Lower leg skin (tissue), 3 donors: ENCODE results near the gene NMT1.

ENCODE experiments used
- POLR2A ChIP-seq, 2 donors: fragments of 450-650 bp; IDR thresholded peaks; one replicate each; pipeline ENCODE4 v1.6.1; 2016 to 2017; ENCODE audit warnings: antibody characterized with exemption in 2 of 2, mild to moderate bottlenecking in 1 of 2, moderate library complexity in 1 of 2
- TF ChIP-seq, protein P1 (sequence below), 3 donors: fragments of 450-650 bp; IDR thresholded peaks; one replicate each; pipeline ENCODE4 v1.5.1; 2016; ENCODE audit warnings: antibody characterized with exemption in 3 of 3, mild to moderate bottlenecking in 3 of 3, moderate library complexity in 2 of 3

DNA sequence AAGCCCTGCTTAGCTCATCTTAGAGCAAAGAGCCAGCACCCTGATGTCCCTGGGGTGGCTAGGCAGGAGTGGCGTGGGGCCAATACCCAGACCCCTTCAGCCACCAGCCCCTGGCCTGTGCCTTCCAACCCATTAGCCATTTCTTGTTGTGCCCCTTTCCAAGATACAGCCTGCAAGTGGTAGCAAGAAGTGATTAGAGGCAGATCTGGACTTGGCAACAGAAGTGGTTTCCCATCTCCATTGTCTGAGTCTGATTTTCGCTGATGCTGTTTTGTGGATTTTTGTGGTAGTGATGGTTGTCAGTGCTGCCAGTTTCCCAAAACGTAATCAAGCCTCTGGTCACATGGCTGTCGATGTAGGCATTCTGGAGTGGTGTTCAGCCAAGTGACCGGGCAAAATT is 45.5 kb downstream of the NMT1 start:
- no peak for TF ChIP-seq POLR2A (IDR thresholded peaks at IDR 0.05)
- TF ChIP-seq, protein P1, sequence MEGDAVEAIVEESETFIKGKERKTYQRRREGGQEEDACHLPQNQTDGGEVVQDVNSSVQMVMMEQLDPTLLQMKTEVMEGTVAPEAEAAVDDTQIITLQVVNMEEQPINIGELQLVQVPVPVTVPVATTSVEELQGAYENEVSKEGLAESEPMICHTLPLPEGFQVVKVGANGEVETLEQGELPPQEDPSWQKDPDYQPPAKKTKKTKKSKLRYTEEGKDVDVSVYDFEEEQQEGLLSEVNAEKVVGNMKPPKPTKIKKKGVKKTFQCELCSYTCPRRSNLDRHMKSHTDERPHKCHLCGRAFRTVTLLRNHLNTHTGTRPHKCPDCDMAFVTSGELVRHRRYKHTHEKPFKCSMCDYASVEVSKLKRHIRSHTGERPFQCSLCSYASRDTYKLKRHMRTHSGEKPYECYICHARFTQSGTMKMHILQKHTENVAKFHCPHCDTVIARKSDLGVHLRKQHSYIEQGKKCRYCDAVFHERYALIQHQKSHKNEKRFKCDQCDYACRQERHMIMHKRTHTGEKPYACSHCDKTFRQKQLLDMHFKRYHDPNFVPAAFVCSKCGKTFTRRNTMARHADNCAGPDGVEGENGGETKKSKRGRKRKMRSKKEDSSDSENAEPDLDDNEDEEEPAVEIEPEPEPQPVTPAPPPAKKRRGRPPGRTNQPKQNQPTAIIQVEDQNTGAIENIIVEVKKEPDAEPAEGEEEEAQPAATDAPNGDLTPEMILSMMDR (IDR thresholded peaks at IDR 0.05) = no peak
